Common myeloid progenitor, CD34-positive (primary cell): ENCODE measurements around the gene COP1.

ENCODE experiments used
- CTCF ChIA-PET: fragments of 350-600 bp; sonication (Branson Sonifier 250); formaldehyde crosslinking; loops from one replicate; lab custom pipeline; 2021; ENCODE audit warnings: antibody characterized with exemption; lab: Charles Lee
- POLR2A ChIA-PET: fragments of 350-600 bp; sonication (Branson Sonifier 250); formaldehyde crosslinking; loops from one replicate; lab custom pipeline; 2021; ENCODE audit warnings: antibody characterized with exemption; lab: Charles Lee
- DNase-seq, 3 donors: peaks; one replicate each; pipeline versions ENCODE4 v3.0.0 to v3.0.0-alpha.2; 2013
- H3K27ac ChIP-seq, 2 experiments: 1 replicate in 1 of 2; 2 replicates in 1 of 2; pipeline ENCODE4 v1.7.0; 2013; ENCODE audit warnings: inconsistent platforms in 2 of 2, low read length in 2 of 2, mild to moderate bottlenecking in 2 of 2, low read depth in 1 of 2, moderate library complexity in 1 of 2; ENCODE audit not compliant: severe bottlenecking in 2 of 2, insufficient read depth in 1 of 2, poor library complexity in 1 of 2
- H3K27me3 ChIP-seq, 5 experiments: replicated peaks in 2 of 5; 1 replicate in 3 of 5; 2 replicates in 2 of 5; pipeline versions ENCODE4 v1.6.1 to v1.7.0; 2013; ENCODE audit warnings: low read length in 4 of 5, mild to moderate bottlenecking in 2 of 5, moderate library complexity in 2 of 5, inconsistent platforms in 1 of 5; ENCODE audit not compliant: insufficient read depth in 5 of 5, control insufficient read depth in 4 of 5
- H3K36me3 ChIP-seq, 4 experiments: 1 replicate in 2 of 4; 2 replicates in 2 of 4; pipeline versions ENCODE4 v1.6.1 to v1.7.0; 2013; ENCODE audit warnings: low read length in 3 of 4, control low read depth in 1 of 4, mild to moderate bottlenecking in 1 of 4; ENCODE audit not compliant: control insufficient read depth in 4 of 4, insufficient read depth in 4 of 4
- H3K4me1 ChIP-seq, 4 experiments: 1 replicate in 3 of 4; 2 replicates in 1 of 4; pipeline versions ENCODE4 v1.6.1 to v1.7.1; 2013; ENCODE audit warnings: low read length in 3 of 4, mild to moderate bottlenecking in 3 of 4, control low read depth in 1 of 4, inconsistent platforms in 1 of 4, moderate library complexity in 1 of 4; ENCODE audit not compliant: control insufficient read depth in 4 of 4, insufficient read depth in 4 of 4; ENCODE audit errors: control extremely low read depth in 1 of 4
- H3K4me3 ChIP-seq, 7 experiments: 1 replicate in 4 of 7; 2 replicates in 3 of 7; pipeline versions ENCODE4 v1.5.1 to v1.7.0; 2013; ENCODE audit warnings: mild to moderate bottlenecking in 7 of 7, low read length in 6 of 7, moderate library complexity in 6 of 7, inconsistent platforms in 2 of 7, low read depth in 2 of 7, control low read depth in 1 of 7; ENCODE audit not compliant: insufficient read depth in 4 of 7, control insufficient read depth in 1 of 7; ENCODE audit errors: extremely low read depth in 1 of 7
- H3K9me3 ChIP-seq, 5 experiments: 1 replicate in 4 of 5; 2 replicates in 1 of 5; pipeline versions ENCODE4 v1.6.1 to v1.7.1; 2013; ENCODE audit warnings: low read length in 4 of 5, mild to moderate bottlenecking in 2 of 5, inconsistent platforms in 1 of 5, low read depth in 1 of 5, moderate library complexity in 1 of 5; ENCODE audit not compliant: control insufficient read depth in 4 of 5, insufficient read depth in 2 of 5; ENCODE audit errors: control extremely low read depth in 1 of 5
- WGBS: methylation state at CpG from one replicate; pipeline ENCODE4 v1.1.5; 2013; ENCODE audit not compliant: insufficient coverage; 5-methylcytosine and 5-hydroxymethylcytosine counted together

COP1 gene

DNA sequence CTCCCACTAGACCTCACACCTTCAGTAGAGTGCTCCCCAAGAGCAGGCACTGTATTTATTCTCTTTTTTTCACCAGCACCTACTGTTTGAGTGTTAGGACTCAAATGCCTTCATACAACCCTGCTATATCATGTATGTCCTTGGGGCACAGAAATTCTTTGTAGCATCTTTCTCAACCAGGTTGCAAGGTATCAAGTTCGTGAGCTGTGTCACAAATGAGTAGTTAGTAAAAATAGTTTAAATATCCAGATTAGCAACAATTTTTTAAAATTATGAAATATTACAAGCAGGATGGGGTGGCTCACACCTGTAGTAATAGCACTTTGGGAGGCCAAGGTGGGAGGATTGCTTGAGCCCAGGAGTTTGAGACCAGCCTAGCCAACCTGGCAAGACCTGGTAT lies 311.1 kb downstream of the COP1 start:
- H3K4me3 ChIP-seq, result no peak overlapping the region
- no peaks in the 10 kb centered on the region for H3K36me3 ChIP-seq
- H3K9me3 ChIP-seq, result peaks cover 0 to 11% (median 0%) of the 10 kb centered on the region in 5 experiments
- ChIA-PET POLR2A (no interaction called here), CTCF (interaction anchor here (1.0 kb wide), 1 partner anchor 8 kb away, joined by 3 read pairs; no protein-coding TSS in a partner anchor)
- WGBS, result no CpG with 5 or more reads among the region's 1 CpG
- no peaks in the 10 kb centered on the region for H3K4me1 ChIP-seq
- no peak overlapping the region for H3K27ac ChIP-seq
- DNase-seq, result no peak
- H3K27me3 ChIP-seq, result no peaks in the 10 kb centered on the region
